Epithelial cell of esophagus (primary cell): Measurements from ENCODE around the gene CBARP.

ENCODE experiments used
- DNase-seq: peaks from one replicate; pipeline ENCODE4 v3.0.0; 2010; ENCODE audit warnings: low read depth
- H3K4me3 ChIP-seq: 2 replicates; pipeline ENCODE4 v1.5.1; 2011; ENCODE audit warnings: mild to moderate bottlenecking, low read length, control low read depth
- TF ChIP-seq, protein P1 (sequence below): IDR thresholded peaks from 2 replicates; pipeline ENCODE4 v1.5.1; 2011; ENCODE audit warnings: low read depth, mild to moderate bottlenecking, low read length, control low read depth, inconsistent platforms; ENCODE audit not compliant: insufficient read depth; ENCODE audit errors: missing control alignments

Gene CBARP

DNA sequence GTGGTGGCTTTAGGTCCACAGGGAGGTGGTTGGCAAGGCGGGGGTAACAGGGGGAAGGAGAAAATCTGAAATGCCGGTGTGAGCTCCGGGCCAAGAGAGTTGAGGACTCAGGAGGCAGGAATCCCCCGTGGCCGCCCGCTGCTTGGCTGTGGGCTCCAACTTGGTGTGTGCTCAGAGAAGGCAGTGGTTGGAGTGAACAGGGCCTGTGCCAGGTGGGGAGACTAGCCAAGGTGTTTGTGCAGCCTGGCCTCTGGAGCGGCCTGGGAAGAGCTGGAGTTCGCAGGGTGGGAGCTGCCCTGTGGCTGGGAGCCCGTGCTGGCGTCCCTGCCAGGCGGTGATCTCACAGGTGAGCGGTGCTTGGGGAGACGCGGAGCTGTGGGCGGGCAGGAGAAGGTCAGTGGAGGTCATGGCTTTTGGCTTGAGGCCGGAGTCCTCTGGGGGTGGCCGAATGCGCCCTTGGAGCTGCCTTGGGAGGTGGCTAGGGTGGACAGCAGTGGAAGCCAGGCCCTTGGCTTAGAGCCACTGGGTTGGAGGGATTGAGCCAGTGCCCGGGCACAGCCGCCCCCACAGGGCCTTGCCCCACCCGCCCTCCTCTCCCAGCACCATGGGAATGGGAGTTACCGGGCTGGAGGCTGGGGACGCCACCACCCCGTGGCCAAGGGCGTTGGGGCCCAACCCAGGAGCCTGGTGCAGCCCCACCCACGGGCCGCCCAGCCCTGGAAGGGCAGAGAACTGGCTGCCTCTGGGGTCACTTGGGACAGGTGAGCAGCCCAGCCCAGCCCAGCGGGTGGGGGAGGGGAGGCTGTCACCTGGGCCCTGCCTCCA, 24.2 kb upstream of the CBARP start:
- H3K4me3 ChIP-seq = peak overlapping the region; percentile 68
- peak; percentile 58 for DNase-seq
- TF ChIP-seq, protein P1, sequence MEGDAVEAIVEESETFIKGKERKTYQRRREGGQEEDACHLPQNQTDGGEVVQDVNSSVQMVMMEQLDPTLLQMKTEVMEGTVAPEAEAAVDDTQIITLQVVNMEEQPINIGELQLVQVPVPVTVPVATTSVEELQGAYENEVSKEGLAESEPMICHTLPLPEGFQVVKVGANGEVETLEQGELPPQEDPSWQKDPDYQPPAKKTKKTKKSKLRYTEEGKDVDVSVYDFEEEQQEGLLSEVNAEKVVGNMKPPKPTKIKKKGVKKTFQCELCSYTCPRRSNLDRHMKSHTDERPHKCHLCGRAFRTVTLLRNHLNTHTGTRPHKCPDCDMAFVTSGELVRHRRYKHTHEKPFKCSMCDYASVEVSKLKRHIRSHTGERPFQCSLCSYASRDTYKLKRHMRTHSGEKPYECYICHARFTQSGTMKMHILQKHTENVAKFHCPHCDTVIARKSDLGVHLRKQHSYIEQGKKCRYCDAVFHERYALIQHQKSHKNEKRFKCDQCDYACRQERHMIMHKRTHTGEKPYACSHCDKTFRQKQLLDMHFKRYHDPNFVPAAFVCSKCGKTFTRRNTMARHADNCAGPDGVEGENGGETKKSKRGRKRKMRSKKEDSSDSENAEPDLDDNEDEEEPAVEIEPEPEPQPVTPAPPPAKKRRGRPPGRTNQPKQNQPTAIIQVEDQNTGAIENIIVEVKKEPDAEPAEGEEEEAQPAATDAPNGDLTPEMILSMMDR = no peak

DNA sequence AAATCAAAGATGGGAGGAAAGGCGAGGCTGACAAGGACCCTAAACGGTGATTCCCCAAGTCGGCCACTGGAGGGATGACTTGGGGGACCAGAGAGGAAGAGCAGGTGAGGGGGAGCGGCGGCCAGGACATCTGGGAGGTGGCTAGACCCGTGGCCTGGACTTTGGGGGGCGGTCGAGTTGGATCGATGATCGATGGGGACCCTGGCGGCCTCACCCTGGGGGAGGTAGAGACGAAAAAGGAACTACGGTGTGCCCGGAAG, 23.7 kb upstream of the CBARP start:
- H3K4me3 ChIP-seq = peak overlapping the region; percentile 68
- TF ChIP-seq, protein P1 = no peak
- DNase-seq = no peak

DNA sequence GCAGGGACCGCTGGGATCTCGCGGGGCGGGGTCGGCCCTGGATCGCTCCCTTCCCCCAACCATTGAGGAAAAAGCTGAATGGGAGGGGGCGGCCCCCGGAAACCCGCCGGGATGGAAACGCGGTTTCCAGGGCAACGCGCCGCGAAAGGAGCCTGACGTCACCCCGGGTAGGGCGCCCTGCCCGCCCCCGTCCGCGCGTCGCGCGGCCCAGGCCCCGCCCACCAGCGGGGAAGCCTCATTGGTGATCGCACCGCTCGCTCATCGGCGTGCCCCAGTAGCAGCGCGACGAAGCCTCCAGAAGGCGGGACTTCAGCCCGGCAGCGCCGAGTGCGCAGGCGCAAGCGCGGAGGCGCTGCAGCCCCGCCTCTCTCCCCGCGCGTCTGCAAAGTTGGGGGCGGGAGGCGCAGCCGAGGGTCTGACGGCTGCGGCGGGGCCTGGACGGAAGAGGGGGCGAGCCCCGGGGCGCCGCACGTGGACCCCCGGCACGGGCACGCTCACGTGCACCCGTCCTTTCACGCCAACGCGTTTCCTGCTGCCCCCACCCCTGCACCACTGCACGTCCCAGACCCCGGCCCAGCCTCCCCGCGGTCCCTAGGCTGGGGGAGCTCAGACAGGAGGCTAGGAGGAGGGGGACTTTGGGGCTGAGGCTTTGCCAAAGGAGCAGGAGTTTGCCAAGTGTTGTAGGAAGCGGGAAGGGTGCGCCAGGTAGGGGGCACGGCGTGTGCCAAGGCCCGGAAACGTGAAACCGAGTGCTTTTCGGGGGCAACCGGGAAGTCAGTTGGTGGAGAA, 23.1 kb upstream of the CBARP start:
- TF ChIP-seq, protein P1 = no peak
- H3K4me3 ChIP-seq = peak overlapping the region; percentile 68
- DNase-seq = peak; percentile 96

DNA sequence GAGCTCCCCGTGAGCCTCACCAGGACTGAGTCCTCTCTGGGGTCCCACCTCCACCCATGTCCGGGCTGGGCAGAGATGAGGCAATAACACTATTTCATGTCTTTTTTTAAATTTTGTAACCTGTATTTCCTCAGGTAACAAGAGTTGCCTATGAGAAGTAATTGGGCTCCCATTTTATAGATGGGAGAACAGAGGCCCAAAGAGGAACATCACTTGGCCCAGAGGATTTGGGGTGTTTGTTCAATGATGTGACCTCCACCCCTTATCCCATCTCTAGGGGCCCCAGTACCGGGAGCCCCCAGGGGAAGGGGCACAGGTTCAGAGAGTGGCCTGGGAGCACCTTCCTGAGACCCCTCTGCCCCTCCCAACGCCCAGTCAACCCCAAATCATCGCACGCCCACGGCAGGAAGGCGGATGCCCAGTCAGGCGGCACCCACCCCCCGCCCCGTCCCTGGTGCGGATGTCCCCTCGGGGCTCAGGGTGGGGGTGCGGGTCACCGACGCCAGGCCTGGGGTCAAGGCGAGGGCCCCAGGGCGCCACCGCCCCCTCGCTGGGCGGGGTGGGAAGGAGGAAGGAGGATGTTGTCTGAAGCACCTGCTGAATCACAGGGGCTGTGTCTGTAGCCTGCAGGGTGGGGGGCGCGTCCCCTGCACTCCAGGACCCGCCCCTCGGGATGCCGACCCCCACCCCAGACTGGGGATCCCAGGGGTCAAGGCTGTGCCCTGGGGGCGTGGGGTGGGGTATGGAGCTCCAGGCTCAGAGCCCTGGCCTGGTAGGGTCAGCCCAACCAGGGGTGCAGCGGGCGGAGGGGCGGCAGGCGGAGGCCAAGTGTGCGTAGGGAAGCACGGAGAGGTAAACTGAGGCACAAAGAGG, 22.3 kb upstream of the CBARP start:
- TF ChIP-seq, protein P1 = no peak
- H3K4me3 ChIP-seq = peak overlapping the region; percentile 21
- peak; percentile 65 for DNase-seq

DNA sequence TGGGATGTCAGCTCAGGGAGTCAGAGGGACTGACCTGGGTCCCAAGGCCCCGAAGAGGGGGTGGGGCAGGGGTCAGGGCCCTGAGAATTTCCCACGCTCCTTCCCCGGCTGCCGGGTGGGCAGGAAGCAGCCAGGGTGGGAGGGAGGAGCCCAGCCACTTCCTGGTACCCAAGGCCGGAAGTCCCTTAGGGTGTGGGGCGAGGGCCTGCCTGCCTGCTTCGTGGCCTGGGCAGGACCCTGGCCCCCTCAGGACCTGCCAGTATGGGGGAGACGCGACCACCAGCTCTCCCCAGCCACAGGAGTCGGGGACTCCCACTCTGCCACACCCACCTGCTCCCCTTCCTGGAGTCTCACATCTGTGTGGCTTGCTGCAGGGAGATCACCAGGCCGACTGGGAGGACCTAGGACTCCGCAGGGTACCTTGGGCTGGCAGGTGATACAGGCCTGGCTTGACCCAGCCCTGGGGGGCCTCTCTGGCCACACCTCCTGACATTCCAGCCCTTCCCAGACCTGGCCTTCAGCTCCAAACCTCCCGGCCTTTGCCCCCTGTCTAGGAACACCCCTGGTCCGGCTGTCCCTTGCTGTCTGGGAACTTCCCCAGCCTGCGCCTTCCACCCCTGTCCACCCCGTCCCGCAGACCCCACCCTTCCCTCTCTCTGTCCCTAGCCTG, 21.5 kb upstream of the CBARP start:
- DNase-seq = peak; percentile 59
- TF ChIP-seq, protein P1 = no peak
- no peak overlapping the region for H3K4me3 ChIP-seq

DNA sequence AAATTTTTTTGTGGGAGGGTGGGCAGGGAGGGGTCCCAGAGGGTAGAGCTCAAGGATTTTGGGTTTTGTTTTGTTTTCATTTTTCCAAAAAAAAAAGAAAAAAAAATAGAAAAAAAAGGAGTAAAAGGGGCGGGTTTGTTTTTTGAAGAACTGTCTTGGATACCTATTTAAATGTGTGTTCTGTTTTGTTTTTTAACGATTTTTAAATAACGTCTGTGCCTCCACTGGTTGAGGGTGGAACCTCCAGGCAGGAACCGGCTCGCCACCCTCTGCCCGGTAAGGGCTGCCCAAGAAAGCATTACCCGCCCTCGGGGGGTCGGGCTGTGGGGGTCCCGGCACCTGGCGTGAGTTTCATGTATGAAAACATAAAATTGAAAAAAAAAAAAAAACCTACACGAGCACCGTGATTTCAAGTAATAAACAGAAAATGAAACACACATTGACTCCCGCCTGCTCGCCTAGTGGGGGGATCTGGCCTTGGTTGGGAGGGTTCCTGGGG, 21.0 kb upstream of the CBARP start:
- H3K4me3 ChIP-seq = no peak overlapping the region
- DNase-seq = no peak
- TF ChIP-seq, protein P1 = no peak
